Neural crest cell (in vitro differentiated cells): ENCODE measurements around the gene PLA2G6. TPM values are rescaled to one million over a fixed set of nuclear protein-coding genes. Genes with fewer than 3 reads are reported as not detected.
A peak's percentile ranks its signal among the peaks of the same experiment; 100 is the strongest.

ENCODE experiments used
- DNase-seq: peaks from one replicate; pipeline ENCODE4 v3.0.0; 2021; ENCODE audit warnings: low read depth, mixed read lengths, low spot score
- H3K27ac Mint-ChIP-seq: one replicate; pipeline ENCODE4 v1.8.0; 2021; ENCODE audit warnings: mild to moderate bottlenecking, mixed read lengths; ENCODE audit not compliant: unreplicated experiment
- H3K27me3 Mint-ChIP-seq: 2 replicates; pipeline ENCODE4 v1.8.0; 2021; ENCODE audit warnings: low read depth, mild to moderate bottlenecking, mixed read lengths
- H3K36me3 Mint-ChIP-seq: 2 replicates; pipeline ENCODE4 v1.8.0; 2021; ENCODE audit warnings: low read depth, mild to moderate bottlenecking, mixed read lengths
- H3K4me1 Mint-ChIP-seq: 2 replicates; pipeline ENCODE4 v1.8.0; 2021; ENCODE audit warnings: mixed read lengths
- H3K4me3 Mint-ChIP-seq: one replicate; pipeline ENCODE4 v1.8.0; 2021; ENCODE audit warnings: mild to moderate bottlenecking, mixed read lengths
- H3K9me3 Mint-ChIP-seq: 2 replicates; pipeline ENCODE4 v1.8.0; 2021; ENCODE audit warnings: mixed read lengths
- CTCF ChIP-seq: fragments of 200-600 bp; sonication (generic); conservative IDR thresholded peaks from 2 replicates; pipeline ENCODE4 v1.5.0; 2021; ENCODE audit warnings: antibody characterized with exemption, mild to moderate bottlenecking
- total RNA-seq: library from RNA; stranded (reverse); gene quantifications from 2 replicates; pipeline ENCODE4 v1.2.1, GENCODE V29; 2021

The PLA2G6 gene
- total RNA-seq, 1 donor from 2014 or later, result 11.0 TPM

GRCh38 chr22:38078046-38078840 is 103.4 kb downstream of the PLA2G6 start:
- Mint-ChIP-seq H3K4me3 (no peak overlapping the region), H3K9me3 (no peaks in the 10 kb centered on the region), H3K36me3 (no peaks in the 10 kb centered on the region), H3K27me3 (peaks cover 6% of the 10 kb centered on the region), H3K4me1 (peaks cover 12% of the 10 kb centered on the region), H3K27ac (no peak overlapping the region)
- DNase-seq, result no peak
- TF ChIP-seq CTCF, result no peak

- no peak for TF ChIP-seq CTCF
- no peak for DNase-seq
- Mint-ChIP-seq H3K36me3 (no peaks in the 10 kb centered on the region), H3K4me3 (no peak overlapping the region), H3K27me3 (peaks cover 4% of the 10 kb centered on the region), H3K9me3 (no peaks in the 10 kb centered on the region), H3K4me1 (peaks cover 9% of the 10 kb centered on the region), H3K27ac (no peak overlapping the region)
These were observed 104.0 kb downstream of the PLA2G6 start for GRCh38 chr22:38077595-38077994.

GRCh38 chr22:38077096-38077495 is 104.5 kb downstream of the PLA2G6 start:
- Mint-ChIP-seq H3K27me3 (peaks cover 4% of the 10 kb centered on the region), H3K4me3 (no peak overlapping the region), H3K9me3 (no peaks in the 10 kb centered on the region), H3K36me3 (no peaks in the 10 kb centered on the region), H3K27ac (no peak overlapping the region), H3K4me1 (peaks cover 9% of the 10 kb centered on the region)
- no peak for DNase-seq
- no peak for TF ChIP-seq CTCF

- no peak overlapping the region for H3K4me3 Mint-ChIP-seq
- H3K9me3 Mint-ChIP-seq, result no peaks in the 10 kb centered on the region
- no peak overlapping the region for H3K27ac Mint-ChIP-seq
- H3K4me1 Mint-ChIP-seq, result peaks cover 9% of the 10 kb centered on the region
- TF ChIP-seq CTCF, result no peak
- DNase-seq, result no peak
- H3K36me3 Mint-ChIP-seq, result no peaks in the 10 kb centered on the region
- H3K27me3 Mint-ChIP-seq, result peaks cover 4% of the 10 kb centered on the region
These were observed 105.7 kb downstream of the PLA2G6 start for GRCh38 chr22:38075961-38076360.

- H3K4me1 Mint-ChIP-seq, result peaks cover 14% of the 10 kb centered on the region
- H3K36me3 Mint-ChIP-seq, result no peaks in the 10 kb centered on the region
- peaks cover 4% of the 10 kb centered on the region for H3K27me3 Mint-ChIP-seq
- H3K27ac Mint-ChIP-seq, result no peak overlapping the region
- H3K9me3 Mint-ChIP-seq, result no peaks in the 10 kb centered on the region
- DNase-seq, result no peak
- TF ChIP-seq CTCF, result no peak
- peak overlapping the region; percentile 38 for H3K4me3 Mint-ChIP-seq
These were observed 106.4 kb downstream of the PLA2G6 start for GRCh38 chr22:38075105-38075825.
